ENCODE measurements around the gene KCNN3. TPM values are rescaled to one million over a fixed set of nuclear protein-coding genes. Genes with fewer than 3 reads are reported as not detected.

The KCNN3 gene
- total RNA-seq, 2 donors from 2014 or later: 0.12 to 0.29 TPM

GRCh38 chr1:154873321-154873950 is 3.4 kb upstream of the KCNN3 start:
- Mint-ChIP-seq H3K36me3 (ENCODE audit: low read depth) (peaks cover 6% of the 10 kb centered on the region), H3K4me3 (no peak overlapping the region), H3K27ac (no peak overlapping the region), H3K27me3 (peaks cover 57% of the 10 kb centered on the region), H3K4me1 (peaks cover 21% of the 10 kb centered on the region)
- no peaks in the 10 kb centered on the region for H3K9me3 ChIP-seq (ENCODE audit: control insufficient read depth, low read length, poor library complexity, severe bottlenecking)
- no peak for DNase-seq
- no peak for ATAC-seq

GRCh38 chr1:154871374-154871773 is 1.3 kb upstream of the KCNN3 start:
- no peak overlapping the region for H3K27ac Mint-ChIP-seq
- peaks cover 77% of the 10 kb centered on the region for H3K27me3 Mint-ChIP-seq
- no peak overlapping the region for H3K4me3 Mint-ChIP-seq
- ATAC-seq: no peak
- DNase-seq: no peak
- peaks cover 6% of the 10 kb centered on the region for H3K36me3 Mint-ChIP-seq (ENCODE audit: low read depth)
- no peaks in the 10 kb centered on the region for H3K9me3 ChIP-seq (ENCODE audit: control insufficient read depth, low read length, poor library complexity, severe bottlenecking)
- H3K4me1 Mint-ChIP-seq: peaks cover 21% of the 10 kb centered on the region

GRCh38 chr1:154870734-154871133 is 653 bp upstream of the KCNN3 start:
- no peaks in the 10 kb centered on the region for H3K9me3 ChIP-seq (ENCODE audit: control insufficient read depth, low read length, poor library complexity, severe bottlenecking)
- Mint-ChIP-seq H3K27me3 (peaks cover 83% of the 10 kb centered on the region), H3K27ac (no peak overlapping the region), H3K4me3 (no peak overlapping the region), H3K36me3 (ENCODE audit: low read depth) (peaks cover 6% of the 10 kb centered on the region), H3K4me1 (peaks cover 21% of the 10 kb centered on the region)
- DNase-seq (no peak), ATAC-seq (no peak)

GRCh38 chr1:154869351-154870114 is 548 bp downstream of the KCNN3 start:
- H3K27ac Mint-ChIP-seq: peak overlapping the region; percentile 57
- peak overlapping the region; percentile 50 for H3K4me3 Mint-ChIP-seq
- no peaks in the 10 kb centered on the region for H3K9me3 ChIP-seq (ENCODE audit: control insufficient read depth, low read length, poor library complexity, severe bottlenecking)
- ATAC-seq: no peak
- H3K27me3 Mint-ChIP-seq: peaks cover 90% of the 10 kb centered on the region
- DNase-seq: no peak
- peaks cover 21% of the 10 kb centered on the region for H3K4me1 Mint-ChIP-seq
- peaks cover 4% of the 10 kb centered on the region for H3K36me3 Mint-ChIP-seq (ENCODE audit: low read depth)

- no peak overlapping the region for H3K27ac Mint-ChIP-seq
- H3K4me1 Mint-ChIP-seq: peaks cover 24% of the 10 kb centered on the region
- DNase-seq (no peak), ATAC-seq (no peak)
- peaks cover 89% of the 10 kb centered on the region for H3K27me3 Mint-ChIP-seq
- H3K4me3 Mint-ChIP-seq: no peak overlapping the region
- no peaks in the 10 kb centered on the region for H3K9me3 ChIP-seq (ENCODE audit: control insufficient read depth, low read length, poor library complexity, severe bottlenecking)
- peaks cover 2% of the 10 kb centered on the region for H3K36me3 Mint-ChIP-seq (ENCODE audit: low read depth)
Measured at GRCh38 chr1:154867841-154868605, 2.1 kb downstream of the KCNN3 start.

GRCh38 chr1:154867064-154867825 is 2.8 kb downstream of the KCNN3 start:
- peaks cover 2% of the 10 kb centered on the region for H3K36me3 Mint-ChIP-seq (ENCODE audit: low read depth)
- DNase-seq (no peak), ATAC-seq (no peak)
- H3K4me3 Mint-ChIP-seq: no peak overlapping the region
- peaks cover 90% of the 10 kb centered on the region for H3K27me3 Mint-ChIP-seq
- H3K9me3 ChIP-seq (ENCODE audit: control insufficient read depth, low read length, poor library complexity, severe bottlenecking): no peaks in the 10 kb centered on the region
- H3K4me1 Mint-ChIP-seq: peaks cover 24% of the 10 kb centered on the region
- no peak overlapping the region for H3K27ac Mint-ChIP-seq

GRCh38 chr1:154866257-154867063 is 3.6 kb downstream of the KCNN3 start:
- no peak for ATAC-seq
- H3K4me3 Mint-ChIP-seq: no peak overlapping the region
- no peak overlapping the region for H3K27ac Mint-ChIP-seq
- peaks cover 90% of the 10 kb centered on the region for H3K27me3 Mint-ChIP-seq
- no peaks in the 10 kb centered on the region for H3K9me3 ChIP-seq (ENCODE audit: control insufficient read depth, low read length, poor library complexity, severe bottlenecking)
- DNase-seq: no peak
- H3K4me1 Mint-ChIP-seq: peaks cover 22% of the 10 kb centered on the region
- H3K36me3 Mint-ChIP-seq (ENCODE audit: low read depth): peaks cover 2% of the 10 kb centered on the region

GRCh38 chr1:154865442-154866256 is 4.4 kb downstream of the KCNN3 start:
- Mint-ChIP-seq H3K4me1 (peaks cover 19% of the 10 kb centered on the region), H3K27me3 (peaks cover 86% of the 10 kb centered on the region), H3K27ac (no peak overlapping the region), H3K36me3 (ENCODE audit: low read depth) (peaks cover 2% of the 10 kb centered on the region), H3K4me3 (no peak overlapping the region)
- H3K9me3 ChIP-seq (ENCODE audit: control insufficient read depth, low read length, poor library complexity, severe bottlenecking): no peaks in the 10 kb centered on the region
- DNase-seq (no peak), ATAC-seq (no peak)

- DNase-seq (no peak), ATAC-seq (no peak)
- Mint-ChIP-seq H3K27ac (no peak overlapping the region), H3K4me3 (no peak overlapping the region), H3K27me3 (peaks cover 83% of the 10 kb centered on the region), H3K36me3 (ENCODE audit: low read depth) (peaks cover 2% of the 10 kb centered on the region), H3K4me1 (peaks cover 16% of the 10 kb centered on the region)
- no peaks in the 10 kb centered on the region for H3K9me3 ChIP-seq (ENCODE audit: control insufficient read depth, low read length, poor library complexity, severe bottlenecking)
Measured at GRCh38 chr1:154864189-154864975, 5.7 kb downstream of the KCNN3 start.

- no peak overlapping the region for H3K27ac Mint-ChIP-seq
- H3K4me3 Mint-ChIP-seq: no peak overlapping the region
- peaks cover 10% of the 10 kb centered on the region for H3K4me1 Mint-ChIP-seq
- no peaks in the 10 kb centered on the region for H3K9me3 ChIP-seq (ENCODE audit: control insufficient read depth, low read length, poor library complexity, severe bottlenecking)
- H3K27me3 Mint-ChIP-seq: peaks cover 81% of the 10 kb centered on the region
- no peaks in the 10 kb centered on the region for H3K36me3 Mint-ChIP-seq (ENCODE audit: low read depth)
- peak; percentile 77 for ATAC-seq
- peak in 1 of 3 donors; percentile 36 for DNase-seq
Measured at GRCh38 chr1:154863315-154864174, 6.5 kb downstream of the KCNN3 start.

Measured in T-helper 17 cell (primary cell).